K562 (cell line): ENCODE measurements around the gene STK17A.

Source experiments
- ATF3 ChIP-seq, 2 experiments: fragments of 450-650 bp in 1 of 2; sonication (generic) in 1 of 2; formaldehyde crosslinking in 1 of 2; IDR thresholded peaks in 1 of 2; conservative IDR thresholded peaks in 1 of 2; 2 replicates each; pipeline versions ENCODE4 v1.6.1 to v1.8.1; 2016 to 2023; ENCODE audit warnings: mild to moderate bottlenecking in 2 of 2, moderate library complexity in 2 of 2, inconsistent platforms in 1 of 2, missing genetic modification reagents in 1 of 2
- BHLHE40 ChIP-seq: IDR thresholded peaks from 2 replicates; pipeline ENCODE4 v1.6.1; 2011; ENCODE audit warnings: low read length, improper control_type of control experiment
- CBFB ChIP-seq: sonication (generic); formaldehyde crosslinking; IDR thresholded peaks from 2 replicates; pipeline ENCODE4 v1.4.0; 2020; ENCODE audit warnings: mild to moderate bottlenecking, missing genetic modification reagents
- CTCF ChIP-seq, 3 experiments: IDR thresholded peaks in 2 of 3; conservative IDR thresholded peaks in 1 of 3; 2 replicates each; pipeline ENCODE4 v1.5.1; 2011 to 2012; ENCODE audit warnings: low read length in 3 of 3, mild to moderate bottlenecking in 3 of 3, control low read depth in 2 of 3, improper control_type of control experiment in 1 of 3, inconsistent platforms in 1 of 3, low read depth in 1 of 3, mixed read lengths in 1 of 3, moderate library complexity in 1 of 3; ENCODE audit not compliant: insufficient read depth in 2 of 3
- HNRNPUL1 ChIP-seq: fragments of 200-400 bp; formaldehyde crosslinking; IDR thresholded peaks from 2 replicates; pipeline ENCODE4 v1.6.1; 2017; ENCODE audit warnings: low read length
- POLR2A ChIP-seq: fragments of 450-650 bp; conservative IDR thresholded peaks from 2 replicates; pipeline ENCODE4 v1.6.1; 2016
- ZNF232 ChIP-seq: sonication (generic); formaldehyde crosslinking; IDR thresholded peaks from 2 replicates; pipeline ENCODE4 v1.8.0; 2022; ENCODE audit warnings: mild to moderate bottlenecking, missing genetic modification reagents
- ZNF707 ChIP-seq: fragments of 250-450 bp; sonication (Bioruptor Pico); conservative IDR thresholded peaks from 2 replicates; pipeline ENCODE4 v1.8.0; 2022; ENCODE audit warnings: inconsistent platforms, mild to moderate bottlenecking, moderate library complexity

GRCh38 chr7:43546231-43546630 is 36.7 kb upstream of the STK17A start:
- no peak for TF ChIP-seq BHLHE40
- no peak for TF ChIP-seq ZNF707
- no peak for TF ChIP-seq ATF3 (IDR thresholded peaks at IDR 0.05)
- TF ChIP-seq ATF3 (CRISPR knock-in tag; conservative IDR thresholded peaks at IDR 0.05), result no peak
- no peak for TF ChIP-seq POLR2A
- no peak for TF ChIP-seq CTCF (IDR thresholded peaks at IDR 0.05 in 2 of 3, conservative IDR thresholded peaks at IDR 0.05 in 1 of 3; ENCODE audit: insufficient read depth in 2 of 3, low read depth in 1 of 3, low read length in 3 of 3)
- TF ChIP-seq CBFB (CRISPR knock-in tag), result no peak
- no peak for TF ChIP-seq HNRNPUL1
- TF ChIP-seq ZNF232 (CRISPR knock-in tag), result no peak
